DMS153 treated with DMSO at 0.1 percent for 48 hours (cell line): Measurements from ENCODE around the gene RNF130.

Experiments
- DNase-seq: peaks from one replicate; lab custom pipeline; 2025; ENCODE audit not compliant: unreplicated experiment; lab: John Stamatoyannopoulos, UW

RNF130 gene

DNA sequence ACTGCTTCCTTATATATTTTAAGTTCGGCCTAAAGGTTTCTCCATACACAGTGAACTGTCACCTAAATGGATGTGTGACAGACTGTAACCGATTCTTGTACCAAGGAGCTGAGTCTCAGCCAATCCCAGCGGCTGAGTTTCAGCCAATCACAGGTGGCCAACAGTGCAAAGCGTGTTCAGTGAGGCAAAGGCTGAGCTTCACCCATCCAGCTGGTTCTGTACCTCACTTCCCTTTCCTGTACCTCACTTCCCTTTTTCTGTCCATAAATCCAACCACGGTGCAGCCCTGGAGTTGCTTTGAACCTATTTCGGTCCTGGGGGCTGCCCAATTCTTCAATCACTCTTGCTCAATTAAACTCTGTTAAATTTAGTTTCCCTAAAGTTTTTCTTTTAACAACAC is 148.1 kb downstream of the RNF130 start:
- no peak for DNase-seq

- DNase-seq, result no peak
Measured at GRCh38 chr5:179920175-179920574, 151.4 kb downstream of the RNF130 start.

GRCh38 chr5:179919487-179920060 is 152.0 kb downstream of the RNF130 start:
- no peak for DNase-seq

DNA sequence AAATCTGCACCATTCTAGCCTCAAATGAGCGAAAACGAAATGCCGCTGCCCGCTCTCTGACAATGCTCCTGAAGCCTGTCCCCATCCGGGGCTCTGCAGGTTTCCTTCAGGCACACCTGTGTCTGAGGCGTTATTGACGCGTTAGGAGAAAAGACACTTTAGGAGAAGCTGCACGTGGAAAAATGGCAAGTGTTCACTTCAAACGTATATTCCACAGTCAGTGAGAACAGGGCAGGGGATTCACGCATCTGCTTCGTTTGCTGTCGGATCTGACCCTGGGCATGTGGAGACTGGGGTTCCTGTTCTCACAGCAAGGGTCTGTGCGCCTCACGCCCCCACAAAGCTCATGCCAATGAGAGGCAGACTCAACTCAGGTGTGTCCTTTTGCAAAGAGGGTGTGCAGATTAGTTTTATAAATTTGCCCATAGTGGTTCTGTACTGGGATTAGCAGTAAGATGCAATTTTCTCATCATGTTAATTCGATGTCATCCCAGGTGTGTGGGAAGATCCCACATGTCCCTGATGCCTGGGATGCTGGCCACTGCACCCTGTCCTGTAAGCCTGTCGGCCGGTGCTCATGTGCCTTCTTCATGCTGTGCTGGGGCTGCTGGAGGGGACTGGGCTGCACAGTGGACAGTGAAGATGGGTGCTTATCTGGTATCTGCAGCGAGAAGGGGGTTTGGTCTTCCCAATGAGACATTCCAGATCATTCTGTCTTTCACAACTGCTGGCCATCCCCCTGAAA is 152.6 kb downstream of the RNF130 start:
- no peak for DNase-seq

DNA sequence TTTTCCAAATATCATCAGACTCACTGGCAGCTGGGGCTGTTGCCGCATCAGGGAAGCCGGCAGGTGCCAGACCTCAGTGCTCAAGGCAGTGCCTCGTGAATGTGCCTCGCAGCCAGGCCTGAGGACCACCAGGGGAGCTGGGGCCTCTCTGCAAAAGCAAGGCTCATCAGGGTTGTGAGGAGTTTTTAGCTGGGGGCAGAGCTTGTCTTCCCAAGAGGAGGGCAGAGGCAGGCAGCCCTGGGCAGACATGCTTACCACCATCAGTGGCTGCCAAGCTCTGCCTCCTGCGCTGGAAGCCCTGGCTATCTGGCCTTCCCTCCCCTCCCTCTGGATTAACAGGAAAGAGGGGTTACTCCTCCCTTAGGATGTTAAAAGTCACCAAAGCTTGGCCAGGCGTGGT is 155.0 kb downstream of the RNF130 start:
- no peak for DNase-seq

- no peak for DNase-seq
Measured at GRCh38 chr5:179915406-179915935, 156.1 kb downstream of the RNF130 start.

DNA sequence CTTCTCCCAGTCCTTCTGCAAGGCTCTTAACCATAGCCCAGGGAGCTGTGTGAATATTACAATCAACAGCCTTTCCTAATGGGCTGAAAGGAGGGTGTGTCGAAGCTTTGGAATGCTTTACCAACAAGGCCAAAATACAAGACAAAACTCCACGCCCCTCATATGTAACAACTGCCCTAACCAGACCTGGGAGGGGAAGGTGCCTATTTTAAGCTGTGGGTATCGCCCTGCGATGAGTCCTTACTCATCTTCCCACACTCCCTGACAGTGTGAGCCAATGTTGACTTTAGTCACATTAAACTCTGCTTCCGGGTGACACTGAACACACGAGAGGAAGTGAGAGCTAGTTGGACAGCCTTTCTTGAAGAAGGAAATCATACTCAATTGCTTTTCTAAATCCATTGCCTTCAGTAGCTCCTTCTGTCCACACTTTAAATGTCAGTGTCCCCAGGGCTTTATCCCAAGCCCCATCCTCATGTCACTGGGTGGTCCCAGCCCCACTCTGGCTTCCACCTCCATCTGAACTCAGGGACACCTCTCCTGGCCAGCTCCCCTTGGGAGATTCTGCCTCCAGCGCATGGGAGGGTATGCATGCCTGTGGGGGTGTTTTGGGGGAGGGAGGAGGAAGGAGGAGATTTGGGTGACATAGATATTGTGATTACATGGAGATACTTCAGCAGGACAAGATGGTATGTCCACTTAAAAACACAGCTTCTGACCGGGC is 157.4 kb downstream of the RNF130 start:
- DNase-seq, result no peak

- no peak for DNase-seq
Measured at GRCh38 chr5:179913461-179913860, 158.1 kb downstream of the RNF130 start.

DNA sequence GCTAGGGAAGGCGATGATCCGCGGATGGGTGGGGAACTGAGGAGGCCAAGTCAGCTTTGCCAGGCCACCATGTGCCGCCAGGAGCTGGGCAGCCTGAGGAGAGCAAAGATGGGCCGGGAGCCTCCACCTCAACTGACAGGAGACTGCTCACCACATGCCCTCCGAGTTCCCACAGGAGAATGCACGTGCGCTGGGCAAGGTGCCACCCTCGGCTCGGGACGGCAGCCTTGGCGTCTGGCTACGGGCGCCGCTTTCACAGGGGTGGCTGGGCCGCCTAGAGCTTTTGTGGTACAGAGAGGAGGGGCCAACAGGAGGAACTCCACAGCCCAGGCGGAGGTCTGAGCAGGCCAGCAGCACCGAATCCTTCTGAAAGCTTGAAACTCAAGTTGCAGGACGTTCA is 158.6 kb downstream of the RNF130 start:
- no peak for DNase-seq

DNA sequence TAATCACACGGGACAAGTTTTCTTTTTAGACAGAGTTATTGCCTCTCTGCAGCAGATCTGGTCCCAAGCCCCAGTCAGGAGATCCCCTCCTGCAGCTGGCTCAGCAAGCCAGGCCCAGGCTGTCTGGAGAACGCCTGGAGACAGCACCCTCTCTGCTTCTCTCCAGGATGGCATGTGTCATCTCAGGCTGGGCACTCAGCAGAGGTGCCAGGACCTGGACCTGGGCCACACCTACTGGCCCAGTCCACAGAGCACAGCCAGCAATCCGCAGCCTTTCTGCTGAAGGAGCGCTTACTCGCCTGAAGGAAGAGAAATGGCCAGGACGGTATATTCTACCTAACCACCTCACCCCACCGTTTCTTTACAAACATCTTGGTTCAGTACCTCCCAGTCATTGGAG is 159.2 kb downstream of the RNF130 start:
- no peak for DNase-seq

DNA sequence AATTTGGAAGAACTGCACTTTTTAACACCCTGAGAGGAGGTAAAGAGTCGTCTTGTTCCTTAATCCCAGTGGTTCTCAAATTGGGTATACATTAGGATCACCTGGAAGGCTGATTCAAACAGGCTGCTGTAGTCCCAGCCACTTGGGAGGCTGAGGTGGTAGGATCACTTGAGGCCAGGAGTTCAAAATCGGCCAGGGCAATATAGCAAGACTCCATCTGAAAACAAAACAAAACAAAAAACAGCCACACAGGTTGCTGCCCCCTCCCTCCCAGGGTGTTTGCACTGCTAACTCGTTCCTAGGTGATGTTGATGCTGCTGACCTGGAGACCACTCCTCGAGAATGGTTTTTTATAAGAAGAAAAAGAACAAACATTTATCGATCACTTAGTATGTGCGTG is 162.3 kb downstream of the RNF130 start:
- DNase-seq, result no peak

DNA sequence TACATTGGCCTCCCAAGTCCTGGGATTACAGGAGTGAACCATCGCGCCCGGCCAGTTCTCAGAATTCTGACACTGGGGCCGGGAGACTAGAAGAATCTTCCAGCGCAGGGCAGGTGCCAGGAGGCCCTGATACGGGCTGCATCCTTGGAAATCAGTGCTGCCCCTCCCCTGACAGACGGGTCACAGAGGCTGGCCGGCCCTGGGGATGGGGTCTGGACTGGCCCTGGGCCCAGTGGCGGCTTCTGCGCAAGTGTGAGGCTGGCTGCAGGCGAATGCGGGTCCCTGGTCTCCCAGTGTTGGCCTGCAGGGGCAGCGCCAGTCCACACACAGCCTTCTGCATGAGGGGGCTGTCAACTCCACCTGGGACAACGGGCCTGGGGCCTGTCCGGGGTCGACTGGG is 163.0 kb downstream of the RNF130 start:
- DNase-seq, result no peak

DNA sequence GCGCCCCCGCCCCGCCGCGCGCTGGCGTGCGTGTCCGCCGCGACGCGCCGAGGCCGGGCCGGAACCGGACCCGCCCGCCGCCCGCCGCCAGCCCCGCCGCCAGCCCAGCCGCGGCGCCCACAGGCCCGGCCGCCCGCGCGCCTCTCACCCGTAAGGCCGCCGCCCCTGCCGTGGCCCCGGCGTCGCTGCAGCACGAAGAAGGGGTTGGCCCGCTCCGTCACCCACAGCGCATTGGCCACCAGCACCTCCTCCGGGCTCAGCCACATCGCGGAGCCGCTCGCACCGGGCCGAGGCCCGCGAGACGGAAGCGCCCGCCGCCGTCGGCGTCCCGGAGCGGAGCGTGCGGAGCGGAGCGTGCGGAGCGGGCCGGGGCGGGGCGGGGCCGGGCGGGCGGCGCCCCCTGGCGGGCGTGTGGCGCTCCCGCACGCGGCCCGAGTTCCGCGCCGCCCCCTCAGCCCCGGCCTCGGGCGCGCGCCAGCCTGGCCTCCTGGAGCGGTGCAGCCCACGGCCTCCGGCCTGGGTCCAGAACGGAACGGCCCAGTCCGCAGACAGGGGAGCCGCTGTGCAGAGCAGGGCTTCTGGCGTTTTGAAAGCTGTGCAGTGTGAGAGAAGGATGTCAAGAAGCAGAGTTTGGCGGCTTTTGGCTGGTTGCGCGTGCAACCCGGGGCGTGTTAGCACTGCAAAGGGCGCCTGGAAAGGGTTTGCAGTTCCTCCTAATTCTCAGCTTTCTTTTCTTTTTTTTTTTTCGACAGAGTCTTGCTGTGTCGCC is 163.8 kb downstream of the RNF130 start, which contains the start of gene TBC1D9B:
Gene TBC1D9B, minus strand, starts transcription at position 342 of the 769 bp plus-strand sequence. Its CDS starts 76 bp downstream, at position 266.
- DNase-seq, result no peak

DNA sequence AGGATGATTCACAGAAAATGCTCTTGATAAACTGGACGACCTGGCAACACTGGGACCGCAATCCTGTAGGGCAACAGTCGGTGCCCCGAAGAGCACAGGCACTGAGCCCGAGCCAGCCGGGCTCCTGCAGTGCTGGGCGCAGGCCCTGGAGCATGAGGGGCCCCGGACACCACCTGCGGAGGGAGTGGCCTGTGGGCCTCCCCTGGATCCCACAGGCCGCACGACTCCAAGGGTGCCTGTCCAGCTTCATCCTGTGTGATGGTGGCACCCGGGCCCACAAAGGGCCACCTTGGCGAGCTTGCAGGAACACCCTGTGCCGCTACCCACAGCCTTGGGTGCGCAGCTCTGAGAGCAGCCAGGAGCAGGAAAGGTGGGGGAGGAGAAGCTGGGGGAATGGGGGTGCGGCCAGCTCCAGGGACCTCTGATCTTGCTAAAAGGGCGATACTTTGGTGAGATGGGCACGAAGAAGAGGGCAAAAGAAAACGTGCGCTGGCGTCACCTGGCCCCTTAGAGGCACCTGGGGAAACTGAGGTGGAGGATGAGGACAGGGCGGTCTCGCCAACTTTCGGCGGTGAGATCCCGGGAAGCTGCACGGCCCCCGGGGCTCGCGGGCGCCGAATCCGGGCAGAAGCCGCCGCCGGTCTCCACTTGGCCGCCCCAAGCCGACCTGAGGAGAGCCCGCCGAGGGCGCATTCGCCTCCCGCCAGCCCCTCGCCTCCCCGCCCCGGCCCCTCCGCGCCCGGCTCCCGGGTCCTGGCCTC is 164.6 kb downstream of the RNF130 start:
- DNase-seq, result no peak

GRCh38 chr5:179906294-179906794 is 165.2 kb downstream of the RNF130 start:
- DNase-seq, result no peak

DNA sequence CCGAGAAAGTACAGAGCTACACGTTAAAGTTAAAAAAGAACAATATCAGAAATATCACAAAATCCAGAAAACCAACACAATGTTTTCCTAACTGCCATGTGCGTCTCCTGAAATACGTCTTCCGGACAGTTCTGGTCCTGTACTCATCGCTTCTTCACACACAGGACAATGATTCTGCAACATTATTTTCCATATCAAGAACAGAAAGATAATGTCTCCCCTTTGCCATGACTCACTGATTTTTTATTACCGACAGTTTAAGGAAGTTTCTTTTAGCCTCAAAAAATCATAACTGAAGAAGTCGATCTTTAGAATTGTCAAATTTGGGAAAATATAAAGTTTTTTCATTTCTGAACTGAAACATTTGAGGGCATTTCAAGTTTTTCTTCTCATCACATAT is 166.4 kb downstream of the RNF130 start:
- DNase-seq, result no peak
